K562 (cell line): ENCODE data around the gene SH2D3A. TPM values are rescaled to one million over a fixed set of nuclear protein-coding genes. Genes with fewer than 3 reads are reported as not detected.

Source experiments
- ATF7 ChIP-seq: fragments of 450-650 bp; IDR thresholded peaks from 2 replicates; pipeline ENCODE4 v1.7.1; 2014; ENCODE audit warnings: mild to moderate bottlenecking, moderate library complexity
- CBFA2T3 ChIP-seq: fragments of 450-650 bp; IDR thresholded peaks from 2 replicates; pipeline ENCODE4 v1.6.1; 2017
- CEBPG ChIP-seq, 3 experiments: fragments of 200-800 bp in 1 of 3; sonication (Bioruptor generic) in 1 of 3; sonication (generic) in 1 of 3; formaldehyde crosslinking in 1 of 3; IDR thresholded peaks in 2 of 3; conservative IDR thresholded peaks in 1 of 3; 2 replicates each; pipeline versions ENCODE4 v1.6.1 to v1.8.0; 2016 to 2022; ENCODE audit warnings: missing compliant biosample characterization in 2 of 3, missing genetic modification characterization in 2 of 3, mild to moderate bottlenecking in 1 of 3, missing genetic modification reagents in 1 of 3
- E2F5 ChIP-seq: sonication (generic); formaldehyde crosslinking; IDR thresholded peaks from 2 replicates; pipeline ENCODE4 v1.8.0; 2022; ENCODE audit warnings: mild to moderate bottlenecking, missing genetic modification reagents
- EGR1 ChIP-seq: fragments of 450-650 bp; conservative IDR thresholded peaks from 2 replicates; pipeline ENCODE4 v1.6.1; 2017; ENCODE audit warnings: mild to moderate bottlenecking
- NCOA2 ChIP-seq, 2 experiments: fragments of 450-650 bp; IDR thresholded peaks; 2 replicates each; pipeline ENCODE4 v1.6.1; 2018; ENCODE audit warnings: mild to moderate bottlenecking in 2 of 2, moderate library complexity in 1 of 2; ENCODE audit not compliant: partially characterized antibody in 2 of 2
- NR3C1 ChIP-seq: sonication (generic); formaldehyde crosslinking; IDR thresholded peaks from 2 replicates; pipeline ENCODE4 v1.8.1; 2022; ENCODE audit warnings: missing genetic modification reagents
- PHF8 ChIP-seq: fragments of 200-600 bp; sonication (generic); IDR thresholded peaks from 2 replicates; pipeline ENCODE4 v1.6.1; 2012; ENCODE audit warnings: mixed run types, mild to moderate bottlenecking, inconsistent platforms, low read length, moderate library complexity, borderline replicate concordance
- PTBP1 ChIP-seq: fragments of 200-400 bp; formaldehyde crosslinking; IDR thresholded peaks from 2 replicates; pipeline ENCODE4 v1.6.1; 2017; ENCODE audit warnings: low read depth, low read length
- RAD51 ChIP-seq: fragments of 450-650 bp; IDR thresholded peaks from 2 replicates; pipeline ENCODE4 v1.7.1; 2016; ENCODE audit warnings: low read depth, mild to moderate bottlenecking, borderline replicate concordance
- TAF15 ChIP-seq: fragments of 200-400 bp; formaldehyde crosslinking; IDR thresholded peaks from 2 replicates; pipeline ENCODE4 v1.6.1; 2017; ENCODE audit warnings: mild to moderate bottlenecking, low read depth, low read length, moderate library complexity
- TAF7 ChIP-seq: fragments of 450-650 bp; IDR thresholded peaks from 2 replicates; pipeline ENCODE4 v1.6.1; 2016; ENCODE audit warnings: missing genetic modification characterization, missing compliant biosample characterization
- TCF3 ChIP-seq: sonication (generic); formaldehyde crosslinking; IDR thresholded peaks from 2 replicates; pipeline ENCODE4 v1.4.0; 2020; ENCODE audit warnings: mild to moderate bottlenecking, missing genetic modification reagents
- XRCC5 ChIP-seq: fragments of 200-400 bp; formaldehyde crosslinking; IDR thresholded peaks from 2 replicates; pipeline ENCODE4 v1.6.1; 2017; ENCODE audit warnings: low read depth, mild to moderate bottlenecking, low read length
- ZNF699 ChIP-seq: fragments of 250-450 bp; sonication (Bioruptor Pico); IDR thresholded peaks from 2 replicates; pipeline ENCODE4 v1.8.0; 2021; ENCODE audit warnings: mild to moderate bottlenecking, moderate library complexity; ENCODE audit not compliant: insufficient replicate concordance
- ZNF764 ChIP-seq: fragments of 250-450 bp; sonication (Bioruptor Pico); IDR thresholded peaks from 2 replicates; pipeline ENCODE4 v1.4.0; 2020; ENCODE audit warnings: low read depth, mild to moderate bottlenecking, moderate library complexity
- polyA plus RNA-seq, 8 experiments: library from polyadenylated mRNA; depleted of rRNA in 4 of 8; stranded (reverse) in 5 of 8; unstranded in 3 of 8; fragments of >200 nt; fragmentation: Nextera tagmentation in 2 of 8; fragmentation: Illumina TruSeq in 1 of 8; extraction: Ambion mirVana in 2 of 8; extraction: Trizol in 1 of 8; gene quantifications; 2 replicates each; pipeline versions ENCODE4 v1.2.1 to v1.2.3, GENCODE V29; 2011 to 2014; ENCODE audit warnings: inconsistent platforms in 1 of 8, missing spikeins in 1 of 8
- total RNA-seq, 7 experiments: library from RNA; depleted of rRNA in 6 of 7; stranded (reverse); fragments of >200 nt in 6 of 7; fragmentation: Illumina TruSeq in 2 of 7; extraction: Trizol in 2 of 7; gene quantifications; 2 replicates each; pipeline versions ENCODE4 v1.2.1 to v1.2.3, GENCODE V29; 2011 to 2021; ENCODE audit warnings: low replicate concordance in 1 of 7
- TF ChIP-seq, protein P1 (sequence below), 2 experiments: fragments of 200-800 bp in 1 of 2; sonication (Bioruptor generic) in 1 of 2; sonication (generic) in 1 of 2; formaldehyde crosslinking in 1 of 2; IDR thresholded peaks in 1 of 2; conservative IDR thresholded peaks in 1 of 2; 2 replicates each; pipeline versions ENCODE4 v1.5.0 to v1.6.1; 2016 to 2020; ENCODE audit warnings: missing compliant biosample characterization in 1 of 2, missing genetic modification characterization in 1 of 2, missing genetic modification reagents in 1 of 2
- TF ChIP-seq, protein P2 (sequence below): fragments of 450-650 bp; IDR thresholded peaks from 2 replicates; pipeline ENCODE4 v1.6.1; 2017; ENCODE audit warnings: mild to moderate bottlenecking, moderate library complexity
- TF ChIP-seq, protein P3 (sequence below): fragments of 450-650 bp; IDR thresholded peaks from 2 replicates; pipeline ENCODE4 v1.7.1; 2018; ENCODE audit warnings: mild to moderate bottlenecking, low read depth; ENCODE audit not compliant: partially characterized antibody

Gene SH2D3A
- total and polyA plus RNA-seq, 9 of the 15 experiments (the other 6 are each of a cell fraction or from before 2014, with no cell fraction given) = 0.75 to 26.3 (median 8.9) TPM

- no peak for TF ChIP-seq CEBPG (CRISPR knock-in tag; IDR thresholded peaks at IDR 0.05)
- TF ChIP-seq CEBPG (tag; conservative IDR thresholded peaks at IDR 0.05 in 1 of 2, IDR thresholded peaks at IDR 0.05 in 1 of 2) = no peak
- peak; percentile 65 for TF ChIP-seq EGR1
- TF ChIP-seq PTBP1 = no peak
- no peak; the same call in 1 of the 2 replicates for TF ChIP-seq XRCC5
- TF ChIP-seq NCOA2 (IDR thresholded peaks at IDR 0.05; ENCODE audit: partially characterized antibody in 2 of 2) = no peak
- TF ChIP-seq CBFA2T3 = no peak
- peak; percentile 39; the same call in 1 of the 2 replicates for TF ChIP-seq ATF7
- no peak for TF ChIP-seq ZNF699 (CRISPR knock-in tag)
- no peak for TF ChIP-seq TAF15
- no peak for TF ChIP-seq ZNF764 (CRISPR knock-in tag)
- TF ChIP-seq, protein P1, sequence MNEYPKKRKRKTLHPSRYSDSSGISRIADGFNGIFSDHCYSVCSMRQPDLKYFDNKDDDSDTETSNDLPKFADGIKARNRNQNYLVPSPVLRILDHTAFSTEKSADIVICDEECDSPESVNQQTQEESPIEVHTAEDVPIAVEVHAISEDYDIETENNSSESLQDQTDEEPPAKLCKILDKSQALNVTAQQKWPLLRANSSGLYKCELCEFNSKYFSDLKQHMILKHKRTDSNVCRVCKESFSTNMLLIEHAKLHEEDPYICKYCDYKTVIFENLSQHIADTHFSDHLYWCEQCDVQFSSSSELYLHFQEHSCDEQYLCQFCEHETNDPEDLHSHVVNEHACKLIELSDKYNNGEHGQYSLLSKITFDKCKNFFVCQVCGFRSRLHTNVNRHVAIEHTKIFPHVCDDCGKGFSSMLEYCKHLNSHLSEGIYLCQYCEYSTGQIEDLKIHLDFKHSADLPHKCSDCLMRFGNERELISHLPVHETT (CRISPR knock-in tag; conservative IDR thresholded peaks at IDR 0.05 in 1 of 2, IDR thresholded peaks at IDR 0.05 in 1 of 2) = no peak
- no peak for TF ChIP-seq E2F5
- TF ChIP-seq, protein P2, sequence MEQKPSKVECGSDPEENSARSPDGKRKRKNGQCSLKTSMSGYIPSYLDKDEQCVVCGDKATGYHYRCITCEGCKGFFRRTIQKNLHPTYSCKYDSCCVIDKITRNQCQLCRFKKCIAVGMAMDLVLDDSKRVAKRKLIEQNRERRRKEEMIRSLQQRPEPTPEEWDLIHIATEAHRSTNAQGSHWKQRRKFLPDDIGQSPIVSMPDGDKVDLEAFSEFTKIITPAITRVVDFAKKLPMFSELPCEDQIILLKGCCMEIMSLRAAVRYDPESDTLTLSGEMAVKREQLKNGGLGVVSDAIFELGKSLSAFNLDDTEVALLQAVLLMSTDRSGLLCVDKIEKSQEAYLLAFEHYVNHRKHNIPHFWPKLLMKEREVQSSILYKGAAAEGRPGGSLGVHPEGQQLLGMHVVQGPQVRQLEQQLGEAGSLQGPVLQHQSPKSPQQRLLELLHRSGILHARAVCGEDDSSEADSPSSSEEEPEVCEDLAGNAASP = no peak
- TF ChIP-seq RAD51 = no peak
- TF ChIP-seq PHF8 = no peak
- TF ChIP-seq, protein P3, sequence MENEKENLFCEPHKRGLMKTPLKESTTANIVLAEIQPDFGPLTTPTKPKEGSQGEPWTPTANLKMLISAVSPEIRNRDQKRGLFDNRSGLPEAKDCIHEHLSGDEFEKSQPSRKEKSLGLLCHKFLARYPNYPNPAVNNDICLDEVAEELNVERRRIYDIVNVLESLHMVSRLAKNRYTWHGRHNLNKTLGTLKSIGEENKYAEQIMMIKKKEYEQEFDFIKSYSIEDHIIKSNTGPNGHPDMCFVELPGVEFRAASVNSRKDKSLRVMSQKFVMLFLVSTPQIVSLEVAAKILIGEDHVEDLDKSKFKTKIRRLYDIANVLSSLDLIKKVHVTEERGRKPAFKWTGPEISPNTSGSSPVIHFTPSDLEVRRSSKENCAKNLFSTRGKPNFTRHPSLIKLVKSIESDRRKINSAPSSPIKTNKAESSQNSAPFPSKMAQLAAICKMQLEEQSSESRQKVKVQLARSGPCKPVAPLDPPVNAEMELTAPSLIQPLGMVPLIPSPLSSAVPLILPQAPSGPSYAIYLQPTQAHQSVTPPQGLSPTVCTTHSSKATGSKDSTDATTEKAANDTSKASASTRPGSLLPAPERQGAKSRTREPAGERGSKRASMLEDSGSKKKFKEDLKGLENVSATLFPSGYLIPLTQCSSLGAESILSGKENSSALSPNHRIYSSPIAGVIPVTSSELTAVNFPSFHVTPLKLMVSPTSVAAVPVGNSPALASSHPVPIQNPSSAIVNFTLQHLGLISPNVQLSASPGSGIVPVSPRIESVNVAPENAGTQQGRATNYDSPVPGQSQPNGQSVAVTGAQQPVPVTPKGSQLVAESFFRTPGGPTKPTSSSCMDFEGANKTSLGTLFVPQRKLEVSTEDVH = no peak
- TF ChIP-seq TCF3 (CRISPR knock-in tag) = no peak
- TF ChIP-seq TAF7 (tag) = no peak
- TF ChIP-seq NR3C1 (CRISPR knock-in tag) = no peak
Measured at GRCh38 chr19:6767357-6768235, at the start of gene SH2D3A (continued).
